Measurements from ENCODE around the gene ZFC3H1.
"Not testable (repeated sequence)": the region's sequence is repeated elsewhere in the genome, so short reads cannot be mapped to it uniquely, and the experiment has no call there.

ZFC3H1 gene

DNA sequence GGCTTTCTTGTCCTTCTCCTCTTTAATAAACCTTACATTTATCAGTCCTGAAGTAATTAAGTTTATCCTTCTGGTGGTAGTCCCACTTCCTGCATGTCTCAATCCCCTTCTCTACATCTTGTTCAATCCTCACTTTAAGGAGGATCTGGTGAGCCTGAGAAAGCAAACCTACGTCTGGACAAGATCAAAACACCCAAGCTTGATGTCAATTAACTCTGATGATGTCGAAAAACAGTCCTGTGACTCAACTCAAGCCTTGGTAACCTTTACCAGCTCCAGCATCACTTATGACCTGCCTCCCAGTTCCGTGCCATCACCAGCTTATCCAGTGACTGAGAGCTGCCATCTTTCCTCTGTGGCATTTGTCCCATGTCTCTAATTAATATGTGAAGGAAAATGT, 79.3 kb downstream of the ZFC3H1 start:
- Mint-ChIP-seq H3K4me3 (no peak overlapping the region), H3K9me3 (no peaks in the 10 kb centered on the region), H3K27ac (ENCODE audit: low read depth) (no peak overlapping the region), H3K27me3 (peaks cover 47% of the 10 kb centered on the region), H3K4me1 (no peaks in the 10 kb centered on the region), H3K36me3 (ENCODE audit: insufficient read depth) (no peaks in the 10 kb centered on the region)
- DNase-seq (ENCODE audit: low spot score in 2 of 2), result no peak
- no peak for ATAC-seq (replicated peaks; ENCODE audit: extremely low read depth, poor library complexity, severe bottlenecking)

DNA sequence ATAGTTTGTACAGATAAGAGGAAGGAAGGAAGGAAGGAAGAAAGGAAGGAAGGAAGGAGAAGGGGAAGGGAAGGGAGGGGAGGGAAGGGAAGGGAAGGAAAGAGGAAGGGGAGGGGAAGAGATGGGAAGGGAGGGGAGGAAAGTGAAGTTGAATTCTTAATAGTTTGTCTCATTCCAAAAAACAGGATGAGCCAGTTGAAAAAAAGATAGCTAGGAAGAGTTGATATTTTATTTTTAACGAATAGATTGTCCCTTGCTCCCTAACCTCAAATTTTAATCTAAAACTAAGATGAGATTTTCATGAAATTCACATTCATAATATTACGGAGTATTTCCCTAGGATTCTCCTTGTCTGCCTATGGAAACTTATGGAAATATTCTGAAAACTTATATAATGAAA, 80.7 kb downstream of the ZFC3H1 start:
- Mint-ChIP-seq H3K4me3 (no peak overlapping the region), H3K36me3 (ENCODE audit: insufficient read depth) (no peaks in the 10 kb centered on the region), H3K27ac (ENCODE audit: low read depth) (no peak overlapping the region), H3K4me1 (no peaks in the 10 kb centered on the region), H3K27me3 (peaks cover 32% of the 10 kb centered on the region), H3K9me3 (no peaks in the 10 kb centered on the region)
- ATAC-seq (replicated peaks; ENCODE audit: extremely low read depth, poor library complexity, severe bottlenecking) (no peak), DNase-seq (ENCODE audit: low spot score in 2 of 2) (no peak)

DNA sequence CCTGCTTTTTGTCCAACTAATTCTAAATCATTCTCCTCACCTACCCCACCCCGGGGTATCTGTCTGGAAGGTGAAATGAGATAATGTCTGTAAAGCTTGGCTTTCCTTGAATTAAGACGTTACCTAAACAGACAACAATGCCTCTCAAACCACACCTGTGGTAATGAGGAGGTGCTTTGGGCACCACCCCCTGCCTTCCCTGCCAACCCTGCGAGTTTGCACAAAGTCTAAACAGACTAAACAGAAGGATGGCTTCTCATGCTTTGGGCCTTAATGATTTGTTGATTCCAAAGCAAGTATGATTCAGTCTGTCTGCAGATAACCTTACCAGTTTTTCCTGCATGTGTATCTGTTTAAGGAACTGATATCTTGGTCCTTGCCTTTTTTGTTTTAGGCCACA, 82.4 kb downstream of the ZFC3H1 start:
- H3K36me3 Mint-ChIP-seq (ENCODE audit: insufficient read depth), result no peaks in the 10 kb centered on the region
- no peak overlapping the region for H3K27ac Mint-ChIP-seq (ENCODE audit: low read depth)
- H3K9me3 Mint-ChIP-seq, result no peaks in the 10 kb centered on the region
- ATAC-seq (replicated peaks; ENCODE audit: extremely low read depth, poor library complexity, severe bottlenecking) (no peak), DNase-seq (ENCODE audit: low spot score in 2 of 2) (no peak)
- H3K4me3 Mint-ChIP-seq, result no peak overlapping the region
- peaks cover 22% of the 10 kb centered on the region for H3K27me3 Mint-ChIP-seq
- no peaks in the 10 kb centered on the region for H3K4me1 Mint-ChIP-seq

DNA sequence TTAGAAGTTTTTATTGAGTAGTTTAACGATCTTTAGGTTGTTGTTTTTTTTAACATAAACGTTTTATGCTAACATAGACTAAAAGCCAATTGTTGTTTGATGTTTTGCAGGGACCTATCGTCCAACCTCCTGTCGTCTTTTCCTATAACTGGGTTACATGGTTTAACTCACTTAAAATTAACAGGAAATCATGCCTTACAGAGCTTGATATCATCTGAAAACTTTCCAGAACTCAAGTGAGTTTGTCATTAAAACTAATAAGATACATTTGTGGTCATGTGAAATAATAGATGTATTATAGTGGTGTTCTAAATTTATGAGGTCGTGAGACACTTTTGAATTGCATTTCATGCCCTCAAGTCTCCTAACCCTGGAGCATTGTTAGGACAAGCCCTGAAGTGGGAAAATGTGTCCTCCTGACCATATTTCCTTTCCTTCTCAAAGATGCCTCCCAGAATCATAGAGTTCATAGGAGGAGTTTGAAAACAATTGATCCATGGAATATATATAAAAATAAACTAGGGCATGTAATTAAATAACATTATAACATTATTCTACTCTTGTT, 84.9 kb downstream of the ZFC3H1 start:
- DNase-seq (ENCODE audit: low spot score in 2 of 2), result no peak
- no peak overlapping the region for H3K27ac Mint-ChIP-seq (ENCODE audit: low read depth)

DNA sequence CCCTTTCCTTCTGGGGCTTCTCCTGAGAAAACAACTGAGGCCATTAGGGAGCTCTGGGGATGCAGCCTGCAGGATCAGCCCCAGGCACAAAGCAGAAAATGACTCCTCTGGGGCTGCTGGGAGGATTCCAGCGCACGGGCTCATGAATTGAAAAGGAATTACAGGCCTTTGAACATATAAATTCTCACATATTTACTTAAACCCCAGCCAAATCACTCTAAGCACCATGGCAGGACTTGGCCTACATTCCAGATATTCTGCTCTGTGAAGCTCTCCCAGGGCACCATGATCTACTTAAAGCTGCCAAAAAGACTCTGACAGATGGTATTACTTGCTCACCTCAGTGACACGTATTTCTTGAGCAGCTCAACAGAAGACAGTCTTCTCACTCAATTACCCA, 87.2 kb downstream of the ZFC3H1 start:
- H3K36me3 Mint-ChIP-seq (ENCODE audit: insufficient read depth), result no peaks in the 10 kb centered on the region
- H3K9me3 Mint-ChIP-seq, result no peaks in the 10 kb centered on the region
- H3K4me3 Mint-ChIP-seq, result no peak overlapping the region
- ATAC-seq (replicated peaks; ENCODE audit: extremely low read depth, poor library complexity, severe bottlenecking) (no peak), DNase-seq (ENCODE audit: low spot score in 2 of 2) (no peak)
- H3K4me1 Mint-ChIP-seq, result no peaks in the 10 kb centered on the region
- H3K27ac Mint-ChIP-seq (ENCODE audit: low read depth), result no peak overlapping the region
- peaks cover 10% of the 10 kb centered on the region for H3K27me3 Mint-ChIP-seq

More for the DNA sequence above, 84.9 kb downstream of the ZFC3H1 start:
- no peak for ATAC-seq (replicated peaks; ENCODE audit: extremely low read depth, poor library complexity, severe bottlenecking)
- peaks cover 20% of the 10 kb centered on the region for H3K27me3 Mint-ChIP-seq
- H3K4me3 Mint-ChIP-seq, result no peak overlapping the region
- H3K4me1 Mint-ChIP-seq, result no peaks in the 10 kb centered on the region
- no peaks in the 10 kb centered on the region for H3K9me3 Mint-ChIP-seq
- H3K36me3 Mint-ChIP-seq (ENCODE audit: insufficient read depth), result no peaks in the 10 kb centered on the region

DNA sequence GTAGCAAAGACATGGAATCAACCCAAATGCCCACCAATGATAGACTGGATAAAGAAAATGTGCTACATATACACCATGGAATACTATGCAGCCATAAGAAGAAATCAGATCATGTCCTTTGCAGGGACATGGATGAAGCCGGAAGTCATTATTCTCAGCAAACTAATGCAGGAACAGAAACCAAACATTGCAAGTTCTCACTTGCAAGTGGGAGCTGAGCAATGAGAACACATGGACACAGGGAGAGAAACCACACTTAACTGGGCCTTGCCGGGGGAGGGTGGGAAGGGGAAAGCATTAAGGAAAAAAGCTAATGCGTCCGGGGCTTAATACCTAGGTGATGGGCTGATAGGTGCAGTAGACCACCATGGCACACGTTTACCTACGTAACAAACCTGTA, 93.8 kb downstream of the ZFC3H1 start:
- H3K27me3 Mint-ChIP-seq, result peaks cover 46% of the 10 kb centered on the region
- H3K27ac Mint-ChIP-seq (ENCODE audit: low read depth); ATAC-seq (replicated peaks; ENCODE audit: extremely low read depth, poor library complexity, severe bottlenecking); H3K4me3 Mint-ChIP-seq; DNase-seq (ENCODE audit: low spot score in 2 of 2); H3K36me3 Mint-ChIP-seq (ENCODE audit: insufficient read depth); H3K9me3 Mint-ChIP-seq; H3K4me1 Mint-ChIP-seq: not testable (repeated sequence)

DNA sequence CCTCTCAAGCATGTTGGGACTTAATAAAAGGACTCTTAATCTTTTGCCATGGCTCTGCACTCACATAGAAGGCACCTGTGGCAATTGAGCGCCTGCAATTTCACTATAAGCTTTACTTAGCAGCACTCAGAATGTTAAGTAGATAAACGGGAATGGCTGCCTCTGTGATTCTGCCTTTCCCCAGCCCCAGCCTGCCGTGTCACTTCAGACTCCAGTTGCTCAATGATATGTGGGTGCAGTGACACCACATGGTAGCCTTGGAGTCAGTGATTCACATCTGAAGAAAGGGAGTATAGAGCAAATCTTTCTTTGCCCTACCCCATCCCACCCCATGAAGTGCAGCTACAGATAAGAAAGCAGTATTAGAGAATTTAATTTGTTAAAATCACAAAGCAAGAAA, 96.1 kb downstream of the ZFC3H1 start:
- Mint-ChIP-seq H3K4me3 (no peak overlapping the region), H3K36me3 (ENCODE audit: insufficient read depth) (no peaks in the 10 kb centered on the region), H3K9me3 (no peaks in the 10 kb centered on the region), H3K27ac (ENCODE audit: low read depth) (no peak overlapping the region), H3K27me3 (peaks cover 38% of the 10 kb centered on the region), H3K4me1 (no peaks in the 10 kb centered on the region)
- ATAC-seq (replicated peaks; ENCODE audit: extremely low read depth, poor library complexity, severe bottlenecking) (no peak), DNase-seq (ENCODE audit: low spot score in 2 of 2) (no peak)

DNA sequence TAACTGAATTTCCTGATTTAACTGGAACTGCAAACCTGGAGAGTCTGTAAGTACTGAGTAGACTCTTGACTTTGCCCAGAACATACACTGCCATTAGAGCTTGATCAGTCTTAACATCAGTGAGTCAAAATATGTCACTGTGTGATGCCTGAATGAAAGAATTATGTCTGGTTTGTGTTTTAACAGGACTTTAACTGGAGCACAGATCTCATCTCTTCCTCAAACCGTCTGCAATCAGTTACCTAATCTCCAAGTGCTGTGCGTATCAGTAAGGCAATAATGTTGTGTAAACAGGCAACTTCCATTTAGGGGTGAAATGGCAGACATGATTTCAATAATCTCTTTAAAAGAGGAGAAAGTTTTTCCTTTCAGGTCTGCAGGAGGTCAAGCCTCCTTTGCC, 97.0 kb downstream of the ZFC3H1 start:
- Mint-ChIP-seq H3K9me3 (no peaks in the 10 kb centered on the region), H3K4me1 (no peaks in the 10 kb centered on the region), H3K4me3 (no peak overlapping the region), H3K27me3 (peaks cover 38% of the 10 kb centered on the region), H3K27ac (ENCODE audit: low read depth) (no peak overlapping the region), H3K36me3 (ENCODE audit: insufficient read depth) (no peaks in the 10 kb centered on the region)
- ATAC-seq (replicated peaks; ENCODE audit: extremely low read depth, poor library complexity, severe bottlenecking) (no peak), DNase-seq (ENCODE audit: low spot score in 2 of 2) (no peak)

DNA sequence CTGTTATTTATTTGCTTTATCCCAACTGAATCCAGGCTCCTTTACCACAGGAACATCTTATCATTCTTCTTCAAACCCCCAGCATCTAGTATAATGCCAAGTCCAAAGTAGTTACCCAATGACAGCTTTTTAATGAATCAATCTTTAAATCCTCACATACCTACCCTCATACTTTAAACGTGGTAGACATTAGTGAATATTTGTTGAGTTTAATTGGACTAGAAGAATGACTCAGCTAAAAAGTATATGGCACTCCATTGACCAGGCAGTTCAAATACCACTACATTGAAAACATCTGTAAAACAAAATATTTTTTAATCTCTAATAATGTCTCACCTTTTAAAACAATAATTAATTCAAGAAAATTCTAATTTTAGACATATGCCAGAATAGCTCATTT, 98.1 kb downstream of the ZFC3H1 start:
- no peaks in the 10 kb centered on the region for H3K9me3 Mint-ChIP-seq
- H3K4me3 Mint-ChIP-seq, result no peak overlapping the region
- no peaks in the 10 kb centered on the region for H3K4me1 Mint-ChIP-seq
- DNase-seq (ENCODE audit: low spot score in 2 of 2), result no peak
- H3K27me3 Mint-ChIP-seq, result peaks cover 38% of the 10 kb centered on the region
- no peak for ATAC-seq (replicated peaks; ENCODE audit: extremely low read depth, poor library complexity, severe bottlenecking)
- H3K27ac Mint-ChIP-seq (ENCODE audit: low read depth), result no peak overlapping the region
- H3K36me3 Mint-ChIP-seq (ENCODE audit: insufficient read depth), result no peaks in the 10 kb centered on the region

DNA sequence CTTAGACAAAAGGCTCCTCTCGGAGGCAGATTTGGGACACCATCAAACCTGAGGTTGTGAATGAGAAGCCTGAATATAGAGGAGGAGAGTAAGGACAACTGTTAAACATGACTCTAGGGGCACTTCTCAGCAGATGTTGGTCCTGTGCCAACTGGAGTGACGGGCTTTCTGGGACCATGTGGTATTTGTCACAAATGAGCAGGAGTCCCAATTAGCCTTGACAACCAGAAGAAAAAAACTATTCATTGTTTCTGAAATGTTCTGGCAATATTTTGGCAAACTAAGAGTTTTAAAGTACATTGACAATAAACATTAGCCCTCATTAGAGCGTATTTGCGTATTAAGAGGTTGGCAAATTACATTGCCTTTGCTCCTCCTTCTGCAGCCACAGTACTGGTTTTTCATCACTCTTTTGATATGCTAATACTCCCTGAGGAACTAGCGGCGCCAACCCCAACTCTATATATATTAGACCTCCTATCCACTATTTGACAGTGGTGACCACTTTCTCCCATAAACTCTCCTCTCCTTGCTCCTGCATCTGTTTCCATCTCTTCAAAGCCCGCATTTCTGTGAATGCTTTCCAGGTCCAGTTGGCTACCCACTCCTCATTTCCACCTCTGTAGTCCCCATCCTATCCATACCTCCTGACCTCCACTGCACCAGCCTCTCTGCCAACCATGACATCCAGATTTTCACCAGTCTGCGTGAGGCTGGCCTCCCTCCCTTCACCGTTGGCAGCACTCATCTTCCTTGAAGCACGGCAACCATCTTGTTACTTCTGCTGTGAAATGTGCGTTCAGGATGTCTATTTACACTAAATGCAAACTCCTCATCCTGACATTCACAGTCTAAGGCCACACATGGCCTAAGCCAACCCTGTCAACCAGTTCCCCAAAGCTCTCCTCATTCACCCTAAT, 100.7 kb downstream of the ZFC3H1 start:
- ATAC-seq (replicated peaks; ENCODE audit: extremely low read depth, poor library complexity, severe bottlenecking), result no peak
- H3K36me3 Mint-ChIP-seq (ENCODE audit: insufficient read depth), result no peaks in the 10 kb centered on the region
- H3K27ac Mint-ChIP-seq (ENCODE audit: low read depth), result no peak overlapping the region
- no peak overlapping the region for H3K4me3 Mint-ChIP-seq
- peaks cover 26% of the 10 kb centered on the region for H3K27me3 Mint-ChIP-seq
- no peak for DNase-seq (ENCODE audit: low spot score in 2 of 2)
- no peaks in the 10 kb centered on the region for H3K9me3 Mint-ChIP-seq
- H3K4me1 Mint-ChIP-seq, result no peaks in the 10 kb centered on the region
